Lower lobe of right lung (tissue), 2 donors: ENCODE measurements around the gene ATP2C2. TPM values are rescaled to one million over a fixed set of nuclear protein-coding genes. Genes with fewer than 3 reads are reported as not detected.

ENCODE experiments used
- ATAC-seq, 2 donors: fragments of 200-7000 bp; cut with Tn5 transposase; one replicate each; pipeline ENCODE4 v1.9.1; 2020 to 2022; ENCODE audit warnings: mild to moderate bottlenecking in 2 of 2, moderate library complexity in 2 of 2
- DNase-seq: peaks from one replicate; pipeline ENCODE4 v3.0.0-alpha.2; 2020
- H3K27ac ChIP-seq: fragments of 200-600 bp; one replicate; pipeline ENCODE4 v1.8.0; 2022
- H3K27me3 ChIP-seq: fragments of 200-600 bp; one replicate; pipeline ENCODE4 v1.8.0; 2022; ENCODE audit warnings: low read depth
- H3K36me3 ChIP-seq: fragments of 200-600 bp; one replicate; pipeline ENCODE4 v1.8.0; 2022; ENCODE audit warnings: mild to moderate bottlenecking
- H3K4me1 ChIP-seq: fragments of 200-600 bp; one replicate; pipeline ENCODE4 v1.8.0; 2022
- H3K4me3 ChIP-seq: fragments of 200-600 bp; one replicate; pipeline ENCODE4 v1.8.0; 2022; ENCODE audit warnings: mild to moderate bottlenecking
- H3K9me3 ChIP-seq: fragments of 200-600 bp; one replicate; pipeline ENCODE4 v1.8.0; 2022
- intact Hi-C: fragments of 100-400 bp; cut with DNase I; formaldehyde crosslinking; loops from one replicate; pipeline ENCODE4 v1.11.0; 2022
- long read RNA-seq: library from polyadenylated mRNA; unstranded; transcript quantifications from one replicate; pipeline ENCODE4 v2.0.0, GENCODE V29; 2021
- total RNA-seq: library from RNA; stranded (reverse); fragmentation: NEBNext Ultra II Directional; extraction: Animal tissue kit (Norgen Biotek cat#: 25700); gene quantifications from one replicate; pipeline ENCODE4 v1.2.1, GENCODE V29; 2021
- TF ChIP-seq, protein P1 (sequence below): fragments of 200-600 bp; IDR thresholded peaks from one replicate; pipeline ENCODE4 v1.8.0; 2022; ENCODE audit warnings: antibody characterized with exemption, mild to moderate bottlenecking
- donor health status: DM: no; HTN: yes; CAD: no; lungs with severe emphysema.

ATP2C2 gene, protein sequence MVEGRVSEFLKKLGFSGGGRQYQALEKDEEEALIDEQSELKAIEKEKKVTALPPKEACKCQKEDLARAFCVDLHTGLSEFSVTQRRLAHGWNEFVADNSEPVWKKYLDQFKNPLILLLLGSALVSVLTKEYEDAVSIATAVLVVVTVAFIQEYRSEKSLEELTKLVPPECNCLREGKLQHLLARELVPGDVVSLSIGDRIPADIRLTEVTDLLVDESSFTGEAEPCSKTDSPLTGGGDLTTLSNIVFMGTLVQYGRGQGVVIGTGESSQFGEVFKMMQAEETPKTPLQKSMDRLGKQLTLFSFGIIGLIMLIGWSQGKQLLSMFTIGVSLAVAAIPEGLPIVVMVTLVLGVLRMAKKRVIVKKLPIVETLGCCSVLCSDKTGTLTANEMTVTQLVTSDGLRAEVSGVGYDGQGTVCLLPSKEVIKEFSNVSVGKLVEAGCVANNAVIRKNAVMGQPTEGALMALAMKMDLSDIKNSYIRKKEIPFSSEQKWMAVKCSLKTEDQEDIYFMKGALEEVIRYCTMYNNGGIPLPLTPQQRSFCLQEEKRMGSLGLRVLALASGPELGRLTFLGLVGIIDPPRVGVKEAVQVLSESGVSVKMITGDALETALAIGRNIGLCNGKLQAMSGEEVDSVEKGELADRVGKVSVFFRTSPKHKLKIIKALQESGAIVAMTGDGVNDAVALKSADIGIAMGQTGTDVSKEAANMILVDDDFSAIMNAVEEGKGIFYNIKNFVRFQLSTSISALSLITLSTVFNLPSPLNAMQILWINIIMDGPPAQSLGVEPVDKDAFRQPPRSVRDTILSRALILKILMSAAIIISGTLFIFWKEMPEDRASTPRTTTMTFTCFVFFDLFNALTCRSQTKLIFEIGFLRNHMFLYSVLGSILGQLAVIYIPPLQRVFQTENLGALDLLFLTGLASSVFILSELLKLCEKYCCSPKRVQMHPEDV
- total RNA-seq, result 56.2 TPM
- long read RNA-seq, transcript ATP2C2-201 (27 exons, 3,376 nt), result major isoform, 34 of 106 reads
- long read RNA-seq, transcript ATP2C2-202 (28 exons, 3,472 nt), result minor isoform, 8 of 106 reads
- long read RNA-seq, partial matches to known transcripts, result 26 of 106 reads
- long read RNA-seq, other reads (novel, unspliced or antisense), result 34 of 106 reads

DNA sequence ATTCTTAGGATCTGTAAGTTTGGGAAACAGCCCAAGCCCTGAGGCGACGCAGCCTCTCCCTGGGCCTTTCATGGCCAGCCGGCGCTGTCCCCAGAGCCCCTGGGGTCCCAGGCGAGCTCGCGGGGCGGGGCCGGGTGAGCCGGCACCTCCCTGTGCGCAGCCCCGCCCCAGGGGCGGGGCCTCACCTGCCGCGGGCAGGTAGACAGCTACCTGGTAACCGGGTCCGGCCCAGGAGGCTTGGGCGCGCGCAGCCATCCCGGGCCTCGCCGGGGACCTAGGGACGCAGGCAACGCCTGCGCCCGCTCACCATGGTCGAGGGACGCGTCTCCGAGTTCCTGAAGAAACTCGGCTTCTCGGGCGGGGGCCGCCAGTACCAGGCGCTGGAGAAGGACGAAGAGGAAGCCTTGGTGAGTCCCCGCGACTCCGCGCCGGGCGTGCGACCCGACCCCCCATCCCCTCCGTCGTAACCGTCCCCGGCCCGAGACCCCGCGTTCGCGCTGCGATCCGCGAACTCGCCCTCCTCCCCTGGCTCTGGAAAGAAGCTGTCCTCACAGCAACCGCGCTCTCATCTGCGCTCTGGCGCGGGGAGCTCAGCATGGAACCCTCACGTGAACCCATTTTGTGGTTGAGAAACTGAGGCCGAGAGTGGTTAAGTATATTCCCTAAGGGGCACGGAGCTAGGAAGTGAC, at the start of gene ATP2C2:
TSS of gene ATP2C2 (plus strand) at position 231 of the 689 bp plus-strand sequence. CDS start at position 309, 78 bp downstream.
- Histone ChIP-seq H3K27me3 (peaks cover 41% of the 10 kb centered on the region), H3K27ac (peak within 1 kb of the TSS; percentile 74), H3K4me3 (peak within 1 kb of the TSS; percentile 55), H3K4me1 (no peaks in the 10 kb centered on the region), H3K9me3 (no peaks in the 10 kb centered on the region), H3K36me3 (no peaks in the 10 kb centered on the region)
- intact Hi-C loops, result no loop called here
- DNase-seq, result peak; percentile 85
- ATAC-seq, result peak; percentile 97
- TF ChIP-seq, protein P1, sequence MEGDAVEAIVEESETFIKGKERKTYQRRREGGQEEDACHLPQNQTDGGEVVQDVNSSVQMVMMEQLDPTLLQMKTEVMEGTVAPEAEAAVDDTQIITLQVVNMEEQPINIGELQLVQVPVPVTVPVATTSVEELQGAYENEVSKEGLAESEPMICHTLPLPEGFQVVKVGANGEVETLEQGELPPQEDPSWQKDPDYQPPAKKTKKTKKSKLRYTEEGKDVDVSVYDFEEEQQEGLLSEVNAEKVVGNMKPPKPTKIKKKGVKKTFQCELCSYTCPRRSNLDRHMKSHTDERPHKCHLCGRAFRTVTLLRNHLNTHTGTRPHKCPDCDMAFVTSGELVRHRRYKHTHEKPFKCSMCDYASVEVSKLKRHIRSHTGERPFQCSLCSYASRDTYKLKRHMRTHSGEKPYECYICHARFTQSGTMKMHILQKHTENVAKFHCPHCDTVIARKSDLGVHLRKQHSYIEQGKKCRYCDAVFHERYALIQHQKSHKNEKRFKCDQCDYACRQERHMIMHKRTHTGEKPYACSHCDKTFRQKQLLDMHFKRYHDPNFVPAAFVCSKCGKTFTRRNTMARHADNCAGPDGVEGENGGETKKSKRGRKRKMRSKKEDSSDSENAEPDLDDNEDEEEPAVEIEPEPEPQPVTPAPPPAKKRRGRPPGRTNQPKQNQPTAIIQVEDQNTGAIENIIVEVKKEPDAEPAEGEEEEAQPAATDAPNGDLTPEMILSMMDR, result no peak

GRCh38 chr16:84319146-84319760, 49.1 kb upstream of the ATP2C2 start:
- peak in 1 of 2 donors; percentile 19 for ATAC-seq

GRCh38 chr16:84320511-84320910, 47.8 kb upstream of the ATP2C2 start:
- no peaks in the 10 kb centered on the region for H3K4me1 ChIP-seq
- no peak for DNase-seq
- intact Hi-C loops, result no loop called here
- H3K36me3 ChIP-seq, result no peaks in the 10 kb centered on the region
- no peak overlapping the region for H3K27ac ChIP-seq
- ATAC-seq, result no peak
- no peaks in the 10 kb centered on the region for H3K27me3 ChIP-seq
- TF ChIP-seq, protein P1, result no peak
- H3K9me3 ChIP-seq, result peaks cover 6% of the 10 kb centered on the region
- H3K4me3 ChIP-seq, result no peak overlapping the region

More at GRCh38 chr16:84319146-84319760, 49.1 kb upstream of the ATP2C2 start:
- TF ChIP-seq, protein P1, result no peak
- Histone ChIP-seq H3K36me3 (no peaks in the 10 kb centered on the region), H3K9me3 (peaks cover 6% of the 10 kb centered on the region), H3K4me3 (no peak overlapping the region), H3K27me3 (no peaks in the 10 kb centered on the region), H3K4me1 (no peaks in the 10 kb centered on the region), H3K27ac (no peak overlapping the region)
- intact Hi-C loops, result no loop called here
- no peak for DNase-seq

DNA sequence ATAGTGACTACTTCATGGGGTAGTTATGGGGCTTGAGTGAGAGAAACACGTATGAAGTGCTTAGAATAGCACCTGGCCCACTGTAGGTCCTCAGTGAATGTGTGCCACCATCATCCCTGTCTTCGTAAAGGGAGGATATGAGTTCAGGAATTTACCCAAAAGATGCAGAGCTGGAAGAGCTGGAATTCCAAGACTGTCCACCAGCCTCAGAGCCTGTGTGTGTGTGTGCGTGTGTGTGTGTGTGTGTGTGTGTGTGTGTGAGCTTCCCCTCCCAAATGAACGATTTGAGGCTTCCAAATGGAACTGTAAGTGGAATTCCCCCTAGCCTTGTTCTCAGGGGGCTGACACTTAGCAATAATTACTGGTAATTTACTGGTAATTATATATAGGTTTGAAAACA, 46.4 kb upstream of the ATP2C2 start:
- H3K4me1 ChIP-seq, result no peaks in the 10 kb centered on the region
- DNase-seq, result no peak
- H3K36me3 ChIP-seq, result no peaks in the 10 kb centered on the region
- intact Hi-C loops, result no loop called here
- ATAC-seq, result no peak
- H3K27ac ChIP-seq, result no peak overlapping the region
- TF ChIP-seq, protein P1, result no peak
- no peaks in the 10 kb centered on the region for H3K27me3 ChIP-seq
- H3K4me3 ChIP-seq, result no peak overlapping the region
- peaks cover 6% of the 10 kb centered on the region for H3K9me3 ChIP-seq
